Activated B cell treated with CpG ODN at 0.5 μM for 24 hours (primary cell): ENCODE measurements around the gene BNIP5. TPM values are rescaled to one million over a fixed set of nuclear protein-coding genes. Genes with fewer than 3 reads are reported as not detected.

Experiments used
- ATAC-seq: fragments of 200-7000 bp; cut with Tn5 transposase; one replicate; pipeline ENCODE4 v1.10.0; 2021; ENCODE audit warnings: low read depth, mild to moderate bottlenecking, moderate library complexity
- CTCF ChIA-PET: fragments of 350-600 bp; sonication (Branson Sonifier 250); formaldehyde crosslinking; loops from one replicate; lab custom pipeline; 2021; ENCODE audit warnings: antibody characterized with exemption; lab: Charles Lee
- POLR2A ChIA-PET: fragments of 350-600 bp; sonication (Branson Sonifier 250); formaldehyde crosslinking; loops from one replicate; lab custom pipeline; 2021; ENCODE audit warnings: antibody characterized with exemption; lab: Charles Lee
- DNase-seq: peaks from one replicate; pipeline ENCODE4 v3.0.0; 2022
- H3K27ac Mint-ChIP-seq: one replicate; pipeline ENCODE4 v1.8.0; 2020; ENCODE audit warnings: mixed read lengths
- H3K27me3 Mint-ChIP-seq: one replicate; pipeline ENCODE4 v1.8.0; 2021; ENCODE audit warnings: mixed read lengths
- H3K36me3 Mint-ChIP-seq: one replicate; pipeline ENCODE4 v1.8.0; 2021; ENCODE audit warnings: low read depth, mixed read lengths
- H3K4me1 Mint-ChIP-seq: one replicate; pipeline ENCODE4 v1.8.0; 2021; ENCODE audit warnings: mixed read lengths
- H3K4me3 Mint-ChIP-seq: one replicate; pipeline ENCODE4 v1.8.0; 2020; ENCODE audit warnings: mild to moderate bottlenecking, mixed read lengths
- H3K9me3 Mint-ChIP-seq: one replicate; pipeline ENCODE4 v1.8.0; 2020; ENCODE audit warnings: mixed read lengths
- CTCF ChIP-seq: fragments of 200-600 bp; IDR thresholded peaks from one replicate; pipeline ENCODE4 v1.8.0; 2022; ENCODE audit warnings: antibody characterized with exemption, mild to moderate bottlenecking
- intact Hi-C: fragments of 100-400 bp; cut with micrococcal nuclease; formaldehyde crosslinking; loops from one replicate; pipeline ENCODE4 v1.15.1; 2024
- total RNA-seq: library from RNA; stranded (reverse); gene quantifications from 2 replicates; pipeline ENCODE4 v1.2.3, GENCODE V29; 2022

BNIP5 gene
- total RNA-seq, 1 donor from 2014 or later, result 0.11 TPM

GRCh38 chr6:36350681-36351571, 14.2 kb upstream of the BNIP5 start:
- Mint-ChIP-seq H3K27me3 (no peaks in the 10 kb centered on the region), H3K4me3 (no peak overlapping the region), H3K9me3 (peaks cover 6% of the 10 kb centered on the region), H3K27ac (no peak overlapping the region), H3K36me3 (no peaks in the 10 kb centered on the region), H3K4me1 (no peaks in the 10 kb centered on the region)
- DNase-seq, result no peak
- intact Hi-C loops, result no loop called here
- no peak for ATAC-seq
- no peak for TF ChIP-seq CTCF
- ChIA-PET CTCF (interaction anchor here (1.4 kb wide), 1 partner anchor 10 kb away, joined by 4 read pairs; no protein-coding TSS in a partner anchor), POLR2A (no interaction called here)

- Mint-ChIP-seq H3K4me3 (no peak overlapping the region), H3K9me3 (peaks cover 6% of the 10 kb centered on the region), H3K4me1 (no peaks in the 10 kb centered on the region), H3K27ac (no peak overlapping the region), H3K36me3 (no peaks in the 10 kb centered on the region), H3K27me3 (no peaks in the 10 kb centered on the region)
- intact Hi-C loops, result no loop called here
- no peak for TF ChIP-seq CTCF
- CTCF ChIA-PET, result interaction anchor here (1.4 kb wide), 1 partner anchor 9 kb away, joined by 4 read pairs; no protein-coding TSS in a partner anchor
- DNase-seq (no peak), ATAC-seq (no peak)
- POLR2A ChIA-PET, result no interaction called here
Measured at GRCh38 chr6:36350082-36350481, 13.4 kb upstream of the BNIP5 start.

GRCh38 chr6:36349240-36349639, 12.6 kb upstream of the BNIP5 start:
- no peak for TF ChIP-seq CTCF
- no peaks in the 10 kb centered on the region for H3K27me3 Mint-ChIP-seq
- H3K27ac Mint-ChIP-seq, result no peak overlapping the region
- H3K4me3 Mint-ChIP-seq, result no peak overlapping the region
- H3K4me1 Mint-ChIP-seq, result no peaks in the 10 kb centered on the region
- ATAC-seq (no peak), DNase-seq (no peak)
- ChIA-PET CTCF (no interaction called here), POLR2A (no interaction called here)
- intact Hi-C loops, result no loop called here
- H3K36me3 Mint-ChIP-seq, result no peaks in the 10 kb centered on the region
- peaks cover 6% of the 10 kb centered on the region for H3K9me3 Mint-ChIP-seq

- Mint-ChIP-seq H3K9me3 (peaks cover 3% of the 10 kb centered on the region), H3K27me3 (no peaks in the 10 kb centered on the region), H3K4me3 (no peak overlapping the region), H3K36me3 (no peaks in the 10 kb centered on the region), H3K27ac (no peak overlapping the region), H3K4me1 (no peaks in the 10 kb centered on the region)
- no peak for ATAC-seq
- ChIA-PET CTCF (interaction anchor here (0.9 to 1.1 kb wide), 2 partner anchors 11 to 12 kb away, joined by 3 to 5 read pairs; partner anchors contain the start of gene BNIP5), POLR2A (no interaction called here)
- TF ChIP-seq CTCF, result no peak
- DNase-seq, result no peak
- intact Hi-C loops, result no loop called here
Measured at GRCh38 chr6:36347621-36348020, 10.9 kb upstream of the BNIP5 start.

- ChIA-PET POLR2A (no interaction called here), CTCF (interaction anchor here (0.6 kb wide), 1 partner anchor 14 kb away, joined by 3 read pairs; no protein-coding TSS in a partner anchor)
- no peaks in the 10 kb centered on the region for H3K4me1 Mint-ChIP-seq
- H3K27ac Mint-ChIP-seq, result no peak overlapping the region
- H3K27me3 Mint-ChIP-seq, result no peaks in the 10 kb centered on the region
- H3K9me3 Mint-ChIP-seq, result no peaks in the 10 kb centered on the region
- no peak for TF ChIP-seq CTCF
- H3K4me3 Mint-ChIP-seq, result no peak overlapping the region
- intact Hi-C loops, result no loop called here
- ATAC-seq (no peak), DNase-seq (no peak)
- H3K36me3 Mint-ChIP-seq, result no peaks in the 10 kb centered on the region
Measured at GRCh38 chr6:36346486-36347273, 10.0 kb upstream of the BNIP5 start.
